GM12864 (cell line): ENCODE results near the gene ARHGEF10L.

Source experiments
- DNase-seq: peaks from one replicate; pipeline ENCODE4 v3.0.0-alpha.2; 2011; ENCODE audit warnings: low read depth
- H3K4me3 ChIP-seq: 2 replicates; pipeline ENCODE4 v1.5.1; 2011; ENCODE audit warnings: mild to moderate bottlenecking, low read depth, low read length, control low read depth
- CTCF ChIP-seq: IDR thresholded peaks from 2 replicates; pipeline ENCODE4 v1.5.1; 2011; ENCODE audit warnings: low read depth, mild to moderate bottlenecking, moderate library complexity, low read length, control low read depth, inconsistent platforms; ENCODE audit errors: missing control alignments

ARHGEF10L gene

GRCh38 chr1:17568014-17568900 is 28.8 kb downstream of the ARHGEF10L start:
- H3K4me3 ChIP-seq, result no peak overlapping the region
- no peak for DNase-seq

GRCh38 chr1:17569200-17570139 is 30.0 kb downstream of the ARHGEF10L start:
- TF ChIP-seq CTCF, result no peak
- H3K4me3 ChIP-seq, result no peak overlapping the region
- no peak for DNase-seq

More at GRCh38 chr1:17568014-17568900, 28.8 kb downstream of the ARHGEF10L start:
- no peak for TF ChIP-seq CTCF

- no peak for DNase-seq
- H3K4me3 ChIP-seq, result no peak overlapping the region
- no peak for TF ChIP-seq CTCF
Observed at GRCh38 chr1:17570228-17570627, 30.7 kb downstream of the ARHGEF10L start.

- DNase-seq, result no peak
- peak; percentile 64 for TF ChIP-seq CTCF
- H3K4me3 ChIP-seq, result no peak overlapping the region
Observed at GRCh38 chr1:17572264-17572985, 32.9 kb downstream of the ARHGEF10L start.

- TF ChIP-seq CTCF, result no peak
- H3K4me3 ChIP-seq, result no peak overlapping the region
- no peak for DNase-seq
Observed at GRCh38 chr1:17573518-17574041, 34.1 kb downstream of the ARHGEF10L start.

- TF ChIP-seq CTCF, result no peak
- no peak overlapping the region for H3K4me3 ChIP-seq
- DNase-seq, result no peak
Observed at GRCh38 chr1:17574516-17574915, 35.0 kb downstream of the ARHGEF10L start.
